A549 (cell line): Measurements from ENCODE around the gene RBBP8.

ENCODE experiments used
- BHLHE40 ChIP-seq: IDR thresholded peaks from 2 replicates; pipeline ENCODE4 v1.6.1; 2012; ENCODE audit warnings: low read depth, low read length, inconsistent platforms
- CEBPB ChIP-seq, 2 experiments: fragments of >200 bp in 1 of 2; sonication (Bioruptor Twin) in 1 of 2; formaldehyde crosslinking in 1 of 2; IDR thresholded peaks; 2 replicates each; pipeline ENCODE4 v1.6.1; 2012 to 2016
- EP300 ChIP-seq, 2 experiments: fragments of >200 bp; sonication (Bioruptor Twin); formaldehyde crosslinking; IDR thresholded peaks; 2 replicates in 1 of 2; 3 replicates in 1 of 2; pipeline ENCODE4 v1.6.1; 2016 to 2017
- ESRRA ChIP-seq: fragments of 150-350 bp; IDR thresholded peaks from 2 replicates; pipeline ENCODE4 v1.6.1; 2014; ENCODE audit warnings: mild to moderate bottlenecking, low read length, borderline replicate concordance
- MAFK ChIP-seq: fragments of 450-650 bp; IDR thresholded peaks from 2 replicates; pipeline ENCODE4 v1.6.1; 2014; ENCODE audit not compliant: partially characterized antibody
- MYC ChIP-seq: IDR thresholded peaks from 2 replicates; pipeline ENCODE4 v1.6.1; 2012; ENCODE audit warnings: mild to moderate bottlenecking, inconsistent platforms, low read length, improper control_type of control experiment, borderline replicate concordance
- POLR2A ChIP-seq: IDR thresholded peaks from 2 replicates; pipeline ENCODE4 v1.6.1; 2012; ENCODE audit warnings: mild to moderate bottlenecking, low read length
- POLR2AphosphoS2 ChIP-seq: conservative IDR thresholded peaks from 2 replicates; pipeline ENCODE4 v1.6.1; 2012; ENCODE audit warnings: low read length, improper control_type of control experiment, inconsistent platforms
- RAD21 ChIP-seq, 2 experiments: fragments of >200 bp in 1 of 2; sonication (Bioruptor Twin) in 1 of 2; formaldehyde crosslinking in 1 of 2; IDR thresholded peaks in 1 of 2; conservative IDR thresholded peaks in 1 of 2; 2 replicates in 1 of 2; 3 replicates in 1 of 2; pipeline ENCODE4 v1.6.1; 2012 to 2018; ENCODE audit warnings: inconsistent platforms in 1 of 2
- RFX5 ChIP-seq: fragments of 450-650 bp; IDR thresholded peaks from 2 replicates; pipeline ENCODE4 v1.7.1; 2014; ENCODE audit warnings: antibody characterized with exemption, mild to moderate bottlenecking, moderate library complexity
- RNF2 ChIP-seq: fragments of 200-600 bp; sonication (generic); IDR thresholded peaks from 2 replicates; pipeline ENCODE4 v1.6.1; 2016; ENCODE audit warnings: low read depth, mild to moderate bottlenecking, antibody characterized with exemption, moderate library complexity, borderline replicate concordance
- TF ChIP-seq, protein P1 (sequence below): fragments of >200 bp; sonication (Bioruptor Twin); formaldehyde crosslinking; IDR thresholded peaks from 3 replicates; pipeline ENCODE4 v1.5.1; 2016
- TF ChIP-seq, protein P2 (sequence below): IDR thresholded peaks from 2 replicates; pipeline ENCODE4 v1.6.1; 2012
- TF ChIP-seq, protein P3 (sequence below): fragments of 450-650 bp; IDR thresholded peaks from 2 replicates; pipeline ENCODE4 v1.6.1; 2014; ENCODE audit warnings: antibody characterized with exemption

DNA sequence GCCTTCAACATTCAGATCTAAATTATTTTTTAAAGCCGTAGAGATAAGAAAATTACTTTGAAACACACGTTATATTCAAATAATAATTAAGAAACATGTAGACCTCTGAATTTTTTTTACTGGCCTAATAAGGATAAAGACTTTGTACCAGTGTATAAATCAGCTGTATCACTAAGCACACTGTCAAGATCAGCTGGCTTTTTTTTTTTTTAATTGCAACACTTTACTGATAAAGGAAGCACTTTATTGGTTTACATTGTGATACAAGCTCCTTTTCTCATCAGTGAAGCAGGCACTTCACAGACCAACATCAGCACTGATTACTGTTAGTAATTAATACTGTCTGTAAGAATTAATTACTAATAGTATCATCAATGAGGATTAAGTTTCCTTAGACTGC, 88.5 kb downstream of the RBBP8 start:
- TF ChIP-seq, protein P1, sequence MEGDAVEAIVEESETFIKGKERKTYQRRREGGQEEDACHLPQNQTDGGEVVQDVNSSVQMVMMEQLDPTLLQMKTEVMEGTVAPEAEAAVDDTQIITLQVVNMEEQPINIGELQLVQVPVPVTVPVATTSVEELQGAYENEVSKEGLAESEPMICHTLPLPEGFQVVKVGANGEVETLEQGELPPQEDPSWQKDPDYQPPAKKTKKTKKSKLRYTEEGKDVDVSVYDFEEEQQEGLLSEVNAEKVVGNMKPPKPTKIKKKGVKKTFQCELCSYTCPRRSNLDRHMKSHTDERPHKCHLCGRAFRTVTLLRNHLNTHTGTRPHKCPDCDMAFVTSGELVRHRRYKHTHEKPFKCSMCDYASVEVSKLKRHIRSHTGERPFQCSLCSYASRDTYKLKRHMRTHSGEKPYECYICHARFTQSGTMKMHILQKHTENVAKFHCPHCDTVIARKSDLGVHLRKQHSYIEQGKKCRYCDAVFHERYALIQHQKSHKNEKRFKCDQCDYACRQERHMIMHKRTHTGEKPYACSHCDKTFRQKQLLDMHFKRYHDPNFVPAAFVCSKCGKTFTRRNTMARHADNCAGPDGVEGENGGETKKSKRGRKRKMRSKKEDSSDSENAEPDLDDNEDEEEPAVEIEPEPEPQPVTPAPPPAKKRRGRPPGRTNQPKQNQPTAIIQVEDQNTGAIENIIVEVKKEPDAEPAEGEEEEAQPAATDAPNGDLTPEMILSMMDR, result no peak
- TF ChIP-seq, protein P2, sequence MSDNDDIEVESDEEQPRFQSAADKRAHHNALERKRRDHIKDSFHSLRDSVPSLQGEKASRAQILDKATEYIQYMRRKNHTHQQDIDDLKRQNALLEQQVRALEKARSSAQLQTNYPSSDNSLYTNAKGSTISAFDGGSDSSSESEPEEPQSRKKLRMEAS, result no peak
- no peak for TF ChIP-seq MAFK
- TF ChIP-seq RNF2, result no peak
- no peak for TF ChIP-seq BHLHE40
- no peak for TF ChIP-seq RAD21 (conservative IDR thresholded peaks at IDR 0.05 in 1 of 2, IDR thresholded peaks at IDR 0.05 in 1 of 2)
- no peak for TF ChIP-seq MYC
- no peak for TF ChIP-seq EP300 (IDR thresholded peaks at IDR 0.05)
- TF ChIP-seq CEBPB (IDR thresholded peaks at IDR 0.05), result no peak
- no peak for TF ChIP-seq POLR2A
- no peak for TF ChIP-seq ESRRA
- TF ChIP-seq, protein P3, sequence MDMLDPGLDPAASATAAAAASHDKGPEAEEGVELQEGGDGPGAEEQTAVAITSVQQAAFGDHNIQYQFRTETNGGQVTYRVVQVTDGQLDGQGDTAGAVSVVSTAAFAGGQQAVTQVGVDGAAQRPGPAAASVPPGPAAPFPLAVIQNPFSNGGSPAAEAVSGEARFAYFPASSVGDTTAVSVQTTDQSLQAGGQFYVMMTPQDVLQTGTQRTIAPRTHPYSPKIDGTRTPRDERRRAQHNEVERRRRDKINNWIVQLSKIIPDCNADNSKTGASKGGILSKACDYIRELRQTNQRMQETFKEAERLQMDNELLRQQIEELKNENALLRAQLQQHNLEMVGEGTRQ, result no peak
- no peak for TF ChIP-seq POLR2AphosphoS2
- TF ChIP-seq RFX5, result no peak
